ENCODE data around the gene UBA52. TPM values are rescaled to one million over a fixed set of nuclear protein-coding genes. Genes with fewer than 3 reads are reported as not detected.

Gene UBA52
- total and polyA plus RNA-seq, 2 of the 8 experiments (the other 6 are each of a cell fraction or from before 2014, with no cell fraction given), result 1,340 to 5,409 TPM

DNA sequence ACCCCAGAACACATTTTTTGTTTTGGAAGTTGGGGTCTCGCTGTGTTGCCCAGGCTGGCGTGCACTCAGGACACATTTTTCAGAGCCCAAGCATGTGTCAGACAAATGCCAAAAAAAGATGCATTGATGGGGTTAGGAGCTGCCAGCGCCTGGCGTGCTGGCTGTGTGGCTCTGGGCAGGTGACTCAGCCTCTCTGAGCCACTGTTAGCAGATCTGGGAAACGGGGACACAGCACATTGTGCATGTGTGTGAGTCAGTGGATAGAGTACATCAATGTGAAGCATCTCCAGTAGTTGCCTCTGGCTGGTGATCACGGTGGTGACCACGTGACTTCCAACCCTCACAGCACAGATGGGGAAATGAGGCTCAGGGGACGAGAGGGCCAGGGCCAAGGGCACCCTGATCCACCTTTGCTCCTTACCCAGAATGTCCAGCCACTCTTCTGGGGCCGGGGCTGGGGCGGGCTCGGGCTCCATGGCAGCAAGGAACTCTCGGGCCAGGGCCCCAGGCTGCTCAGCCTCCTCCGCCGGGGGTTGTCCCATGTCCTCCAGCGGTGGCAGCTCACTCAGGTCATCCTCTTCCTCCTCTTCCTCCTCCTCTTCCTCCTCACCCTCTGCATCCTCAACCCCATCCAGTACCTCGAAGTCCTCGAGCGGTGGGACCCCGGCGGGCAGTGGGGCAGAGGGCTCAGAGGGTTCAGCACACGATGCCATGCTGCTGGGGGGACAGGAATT is 30.2 kb upstream of the UBA52 start:
- H3K4me2 ChIP-seq (ENCODE audit: insufficient read depth in 1 of 2, low read depth in 2 of 2, low read length in 2 of 2), result no peak overlapping the region; a peak in 1 of 4 replicates
- no peak overlapping the region for H3K9ac ChIP-seq (replicated peaks in 1 of 4; ENCODE audit: extremely low read depth in 1 of 4, low read depth in 3 of 4, low read length in 3 of 4)

More for the DNA sequence above, 30.2 kb upstream of the UBA52 start:
- no peak overlapping the region for H4K91ac ChIP-seq (replicated peaks; ENCODE audit: insufficient read length, low read length)
- no peaks in the 10 kb centered on the region for H3K27me3 ChIP-seq (replicated peaks in 1 of 4; ENCODE audit: control insufficient read depth in 3 of 4, extremely low read depth in 1 of 4, insufficient read depth in 3 of 4, low read length in 3 of 4)
- ChIA-PET CTCF (ENCODE audit: partially characterized antibody) (no interaction called here), POLR2A (ENCODE audit: partially characterized antibody) (interaction anchor here (0.8 to 1.4 kb wide), 4 partner anchors 11 to 39 kb away, joined by 3 to 4 read pairs (median 4); no protein-coding TSS in a partner anchor)
- H3K14ac ChIP-seq (ENCODE audit: insufficient read length), result no peak overlapping the region
- H3K9me3 ChIP-seq (ENCODE audit: insufficient read depth in 2 of 2, low read depth in 1 of 2, low read length in 1 of 2), result no peaks in the 10 kb centered on the region
- peaks cover 12 to 43% (median 27%) of the 10 kb centered on the region in 4 experiments for H3K36me3 ChIP-seq (ENCODE audit: control insufficient read depth in 2 of 4, insufficient read depth in 4 of 4, low read length in 3 of 4)
- no peak overlapping the region for H3K4me3 ChIP-seq (ENCODE audit: extremely low read depth in 1 of 4, insufficient read depth in 2 of 4, low read depth in 3 of 4, low read length in 4 of 4)
- DNase-seq (ENCODE audit: low read depth in 1 of 2, low spot score in 2 of 2) (no peak), FAIRE-seq (no peak)
- H2BK5ac ChIP-seq (ENCODE audit: low read depth, low read length), result 0 out of 2 replicates have a peak overlapping the region, but pooled peaks have one; percentile 35
- no peak overlapping the region for H3K23ac ChIP-seq (ENCODE audit: insufficient read length)
- no peak overlapping the region for H3K27ac ChIP-seq (ENCODE audit: low read depth, low read length)
- no peak overlapping the region for H2BK120ac ChIP-seq (replicated peaks; ENCODE audit: low read depth, low read length)
- H3K18ac ChIP-seq (ENCODE audit: extremely low read depth, low read length), result no peak overlapping the region
- no peak for TF ChIP-seq KDM1A (IDR thresholded peaks at IDR 0.05; ENCODE audit: borderline replicate concordance, low read length)
- H2BK12ac ChIP-seq (ENCODE audit: low read depth, low read length), result no peak overlapping the region
- WGBS, 2 experiments (ENCODE audit: extremely low coverage in 1 of 2, insufficient coverage in 1 of 2, insufficient read length in 1 of 2, insufficient replicate concordance in 2 of 2, low coverage in 1 of 2, low lambda C conversion rate in 2 of 2, missing lambda C conversion rate in 1 of 2), result 91% methylated on average over 21 of the region's 21 CpGs; no CpG with 5 or more reads in 1 of the 2 experiments
- H3K23me2 ChIP-seq (ENCODE audit: low read depth, low read length), result peaks cover 8% of the 10 kb centered on the region
- H2BK20ac ChIP-seq (ENCODE audit: low read length), result no peak overlapping the region
- H2AFZ ChIP-seq (ENCODE audit: low read length), result no peak overlapping the region
- no peak overlapping the region for H2BK15ac ChIP-seq (ENCODE audit: low read length)
- H3K4ac ChIP-seq (replicated peaks; ENCODE audit: insufficient read length, low read depth, low read length), result no peak overlapping the region
- H3K4me1 ChIP-seq (replicated peaks in 1 of 4; ENCODE audit: control insufficient read depth in 3 of 4, insufficient read depth in 4 of 4, low read length in 3 of 4), result peaks cover 0 to 9% (median 4%) of the 10 kb centered on the region in 4 experiments; a peak in 1 of 7 replicates
- no peak overlapping the region for H3K56ac ChIP-seq (replicated peaks; ENCODE audit: insufficient read length, low read depth, low read length)
- H4K8ac ChIP-seq (ENCODE audit: extremely low read depth, insufficient read depth, low read length), result peak overlapping the region; percentile 38; the same call in 1 of the 2 replicates
- H3K79me2 ChIP-seq (ENCODE audit: control insufficient read depth in 1 of 2, insufficient read depth in 2 of 2, low read length in 2 of 2), result peaks cover 0 to 16% of the 10 kb centered on the region in 2 experiments; a peak in 2 of 4 replicates
- no peaks in the 10 kb centered on the region; the same call in 1 of the 2 replicates for H3K79me1 ChIP-seq (ENCODE audit: low read depth, low read length)
- H2AK5ac ChIP-seq (ENCODE audit: low read depth, low read length), result no peak overlapping the region
- no peak overlapping the region for H4K5ac ChIP-seq (ENCODE audit: insufficient read length, low read depth, low read length)
- H4K20me1 ChIP-seq (replicated peaks in 1 of 2; ENCODE audit: control insufficient read depth in 1 of 2, insufficient read depth in 2 of 2, low read length in 2 of 2), result peaks cover 2 to 4% of the 10 kb centered on the region in 2 experiments
